Germinal center (tissue), 1 donor: ENCODE measurements around the gene NIPA2.

ENCODE experiments used
- DNase-seq: peaks from one replicate; pipeline ENCODE4 v3.0.0; 2012; ENCODE audit warnings: mixed read lengths, low spot score

The NIPA2 gene

GRCh38 chr15:22839046-22839695, 705 bp downstream of the NIPA2 start:
- DNase-seq, result peak; percentile 84

- DNase-seq, result no peak
These were observed 6.2 kb downstream of the NIPA2 start for GRCh38 chr15:22844421-22845288.

GRCh38 chr15:22845289-22845900, 6.9 kb downstream of the NIPA2 start:
- DNase-seq, result peak; percentile 32

GRCh38 chr15:22846073-22846472, 7.6 kb downstream of the NIPA2 start:
- no peak for DNase-seq

GRCh38 chr15:22850055-22850454, 11.6 kb downstream of the NIPA2 start:
- no peak for DNase-seq

- DNase-seq, result no peak
These were observed 13.0 kb downstream of the NIPA2 start for GRCh38 chr15:22851513-22851912.

GRCh38 chr15:22855791-22856190, 17.3 kb downstream of the NIPA2 start:
- no peak for DNase-seq

- no peak for DNase-seq
These were observed 18.2 kb downstream of the NIPA2 start for GRCh38 chr15:22856659-22857058.

- no peak for DNase-seq
These were observed 22.7 kb downstream of the NIPA2 start for GRCh38 chr15:22861161-22861560.

- DNase-seq, result no peak
These were observed 24.9 kb downstream of the NIPA2 start for GRCh38 chr15:22863356-22863755.

GRCh38 chr15:22866079-22866478, 27.6 kb downstream of the NIPA2 start:
- DNase-seq, result no peak

- DNase-seq, result no peak
These were observed 29.4 kb downstream of the NIPA2 start for GRCh38 chr15:22867886-22868285.

GRCh38 chr15:22868495-22868894, 30.0 kb downstream of the NIPA2 start:
- DNase-seq, result no peak

- DNase-seq, result no peak
These were observed 30.5 kb downstream of the NIPA2 start for GRCh38 chr15:22868928-22869327.

- DNase-seq, result no peak
These were observed 31.4 kb downstream of the NIPA2 start for GRCh38 chr15:22869856-22870255.

- DNase-seq, result no peak
These were observed 32.4 kb downstream of the NIPA2 start for GRCh38 chr15:22870865-22871264.

GRCh38 chr15:22871481-22872086, 33.1 kb downstream of the NIPA2 start:
- DNase-seq, result no peak

GRCh38 chr15:22872936-22873701, 34.7 kb downstream of the NIPA2 start:
- DNase-seq, result no peak

- no peak for DNase-seq
These were observed 35.4 kb downstream of the NIPA2 start for GRCh38 chr15:22873841-22874240.

- DNase-seq, result no peak
These were observed 35.8 kb downstream of the NIPA2 start for GRCh38 chr15:22874256-22874655.

GRCh38 chr15:22874966-22875365, 36.5 kb downstream of the NIPA2 start:
- no peak for DNase-seq

- DNase-seq, result no peak
These were observed 38.7 kb downstream of the NIPA2 start for GRCh38 chr15:22877117-22877516.
